Measurements from ENCODE around the gene CYSTM1. TPM values are rescaled to one million over a fixed set of nuclear protein-coding genes. Genes with fewer than 3 reads are reported as not detected.

CYSTM1 gene
- total RNA-seq, 1 experiment from 2014 or later: 27.2 TPM

- Histone ChIP-seq H3K9me3 (ENCODE audit: insufficient read depth, low read depth) (no peaks in the 10 kb centered on the region; the same call in 1 of the 2 replicates), H3F3A (ENCODE audit: insufficient read depth, low read depth) (peaks cover 31% of the 10 kb centered on the region), H3K36me3 (ENCODE audit: low read depth) (no peaks in the 10 kb centered on the region; the same call in 1 of the 2 replicates), H3K79me2 (ENCODE audit: low read depth) (peaks cover 40% of the 10 kb centered on the region), H3K4me2 (no peak overlapping the region), H2AFZ (no peak overlapping the region), H3K4me3 (no peak overlapping the region), H3K4me1 (replicated peaks; ENCODE audit: insufficient read depth) (peaks cover 20% of the 10 kb centered on the region), H3K27ac (no peak overlapping the region), H3K9me2 (ENCODE audit: insufficient read depth) (no peaks in the 10 kb centered on the region), H4K20me1 (ENCODE audit: insufficient read depth) (no peaks in the 10 kb centered on the region), H3K27me3 (ENCODE audit: insufficient read depth, low read depth) (no peaks in the 10 kb centered on the region)
- CTCF ChIA-PET: interaction anchor here (0.6 kb wide), 1 partner anchor 13 kb away, joined by 4 read pairs; no protein-coding TSS in a partner anchor
- no peak for DNase-seq
- intact Hi-C loops (cut with micrococcal nuclease; ENCODE audit: unreplicated experiment): no loop called here
- TF ChIP-seq CTCF (conservative IDR thresholded peaks at IDR 0.05): no peak
- TF ChIP-seq EZH2 (IDR thresholded peaks at IDR 0.05; ENCODE audit: low read depth): no peak
- POLR2A ChIA-PET (ENCODE audit: unreplicated experiment): no interaction called here
- BruUV-seq (replicated peaks): no TSS peak
Observed at GRCh38 chr5:140266471-140267200, 91.6 kb downstream of the CYSTM1 start.

GRCh38 chr5:140267201-140267540 lies 92.2 kb downstream of the CYSTM1 start:
- Histone ChIP-seq H3K9me2 (ENCODE audit: insufficient read depth) (no peaks in the 10 kb centered on the region), H3K27ac (no peak overlapping the region), H4K20me1 (ENCODE audit: insufficient read depth) (no peaks in the 10 kb centered on the region), H3F3A (ENCODE audit: insufficient read depth, low read depth) (peaks cover 26% of the 10 kb centered on the region), H3K4me1 (replicated peaks; ENCODE audit: insufficient read depth) (peaks cover 14% of the 10 kb centered on the region), H3K27me3 (ENCODE audit: insufficient read depth, low read depth) (no peaks in the 10 kb centered on the region), H3K4me2 (no peak overlapping the region), H2AFZ (no peak overlapping the region), H3K9me3 (ENCODE audit: insufficient read depth, low read depth) (no peaks in the 10 kb centered on the region; the same call in 1 of the 2 replicates), H3K79me2 (ENCODE audit: low read depth) (peaks cover 40% of the 10 kb centered on the region), H3K36me3 (ENCODE audit: low read depth) (no peaks in the 10 kb centered on the region; the same call in 1 of the 2 replicates), H3K4me3 (no peak overlapping the region)
- BruUV-seq (replicated peaks): no TSS peak
- intact Hi-C loops (cut with micrococcal nuclease; ENCODE audit: unreplicated experiment): no loop called here
- no peak for DNase-seq
- ChIA-PET POLR2A (ENCODE audit: unreplicated experiment) (no interaction called here), CTCF (interaction anchor here (0.6 kb wide), 1 partner anchor 12 kb away, joined by 4 read pairs; no protein-coding TSS in a partner anchor)
- TF ChIP-seq EZH2 (IDR thresholded peaks at IDR 0.05; ENCODE audit: low read depth) (no peak), CTCF (conservative IDR thresholded peaks at IDR 0.05) (no peak)

- Histone ChIP-seq H3K4me2 (no peak overlapping the region), H3F3A (ENCODE audit: insufficient read depth, low read depth) (peaks cover 22% of the 10 kb centered on the region), H3K36me3 (ENCODE audit: low read depth) (peaks cover 3% of the 10 kb centered on the region; the same call in 1 of the 2 replicates), H3K4me3 (no peak overlapping the region), H3K9me2 (ENCODE audit: insufficient read depth) (no peaks in the 10 kb centered on the region), H3K27me3 (ENCODE audit: insufficient read depth, low read depth) (no peaks in the 10 kb centered on the region), H3K27ac (no peak overlapping the region), H2AFZ (no peak overlapping the region), H3K79me2 (ENCODE audit: low read depth) (peaks cover 40% of the 10 kb centered on the region), H4K20me1 (ENCODE audit: insufficient read depth) (no peaks in the 10 kb centered on the region), H3K4me1 (replicated peaks; ENCODE audit: insufficient read depth) (peaks cover 10% of the 10 kb centered on the region), H3K9me3 (ENCODE audit: insufficient read depth, low read depth) (no peaks in the 10 kb centered on the region; the same call in 1 of the 2 replicates)
- no peak for TF ChIP-seq EZH2 (IDR thresholded peaks at IDR 0.05; ENCODE audit: low read depth)
- TF ChIP-seq CTCF (conservative IDR thresholded peaks at IDR 0.05): no peak
- CTCF ChIA-PET: no interaction called here
- DNase-seq: no peak
- no TSS peak for BruUV-seq (replicated peaks)
- POLR2A ChIA-PET (ENCODE audit: unreplicated experiment): interaction anchor here (0.6 kb wide), 1 partner anchor 13 kb away, joined by 4 read pairs; no protein-coding TSS in a partner anchor
- intact Hi-C loops (cut with micrococcal nuclease; ENCODE audit: unreplicated experiment): no loop called here
Observed at GRCh38 chr5:140267559-140268018, 92.6 kb downstream of the CYSTM1 start.
